Measurements from ENCODE around the gene ADRB1.

DNA sequence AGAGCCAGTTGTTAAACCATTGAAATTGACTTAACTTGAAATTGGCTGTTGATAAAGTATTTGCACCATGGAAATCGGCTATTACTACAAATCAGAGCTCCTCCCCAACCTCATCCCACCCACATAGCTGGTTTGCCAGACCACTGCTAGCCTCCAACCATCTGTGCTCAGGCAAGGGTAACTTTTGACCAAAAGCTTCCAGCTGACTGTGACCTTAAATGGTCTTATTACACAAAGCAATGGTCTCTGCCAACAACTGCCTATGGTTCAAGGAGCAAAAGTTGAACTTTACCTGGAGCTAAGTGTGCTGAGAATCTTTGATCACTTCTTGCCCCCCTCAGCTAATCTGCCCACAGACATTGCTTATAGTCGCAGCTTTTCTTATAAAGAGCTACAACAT, 48.5 kb upstream of the ADRB1 start:
- TF ChIP-seq, protein P1, sequence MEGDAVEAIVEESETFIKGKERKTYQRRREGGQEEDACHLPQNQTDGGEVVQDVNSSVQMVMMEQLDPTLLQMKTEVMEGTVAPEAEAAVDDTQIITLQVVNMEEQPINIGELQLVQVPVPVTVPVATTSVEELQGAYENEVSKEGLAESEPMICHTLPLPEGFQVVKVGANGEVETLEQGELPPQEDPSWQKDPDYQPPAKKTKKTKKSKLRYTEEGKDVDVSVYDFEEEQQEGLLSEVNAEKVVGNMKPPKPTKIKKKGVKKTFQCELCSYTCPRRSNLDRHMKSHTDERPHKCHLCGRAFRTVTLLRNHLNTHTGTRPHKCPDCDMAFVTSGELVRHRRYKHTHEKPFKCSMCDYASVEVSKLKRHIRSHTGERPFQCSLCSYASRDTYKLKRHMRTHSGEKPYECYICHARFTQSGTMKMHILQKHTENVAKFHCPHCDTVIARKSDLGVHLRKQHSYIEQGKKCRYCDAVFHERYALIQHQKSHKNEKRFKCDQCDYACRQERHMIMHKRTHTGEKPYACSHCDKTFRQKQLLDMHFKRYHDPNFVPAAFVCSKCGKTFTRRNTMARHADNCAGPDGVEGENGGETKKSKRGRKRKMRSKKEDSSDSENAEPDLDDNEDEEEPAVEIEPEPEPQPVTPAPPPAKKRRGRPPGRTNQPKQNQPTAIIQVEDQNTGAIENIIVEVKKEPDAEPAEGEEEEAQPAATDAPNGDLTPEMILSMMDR (IDR thresholded peaks at IDR 0.05 in 4 of 5, conservative IDR thresholded peaks at IDR 0.05 in 1 of 5) = no peak
- TF ChIP-seq POLR2A (IDR thresholded peaks at IDR 0.05) = no peak

Data from gastrocnemius medialis (tissue), 4 donors.